ENCODE data around the gene GHRHR. TPM values are rescaled to one million over a fixed set of nuclear protein-coding genes. Genes with fewer than 3 reads are reported as not detected.

GHRHR gene
- total and polyA plus RNA-seq, 2 of the 4 experiments (the other 2 are of a cell fraction) = not detected

DNA sequence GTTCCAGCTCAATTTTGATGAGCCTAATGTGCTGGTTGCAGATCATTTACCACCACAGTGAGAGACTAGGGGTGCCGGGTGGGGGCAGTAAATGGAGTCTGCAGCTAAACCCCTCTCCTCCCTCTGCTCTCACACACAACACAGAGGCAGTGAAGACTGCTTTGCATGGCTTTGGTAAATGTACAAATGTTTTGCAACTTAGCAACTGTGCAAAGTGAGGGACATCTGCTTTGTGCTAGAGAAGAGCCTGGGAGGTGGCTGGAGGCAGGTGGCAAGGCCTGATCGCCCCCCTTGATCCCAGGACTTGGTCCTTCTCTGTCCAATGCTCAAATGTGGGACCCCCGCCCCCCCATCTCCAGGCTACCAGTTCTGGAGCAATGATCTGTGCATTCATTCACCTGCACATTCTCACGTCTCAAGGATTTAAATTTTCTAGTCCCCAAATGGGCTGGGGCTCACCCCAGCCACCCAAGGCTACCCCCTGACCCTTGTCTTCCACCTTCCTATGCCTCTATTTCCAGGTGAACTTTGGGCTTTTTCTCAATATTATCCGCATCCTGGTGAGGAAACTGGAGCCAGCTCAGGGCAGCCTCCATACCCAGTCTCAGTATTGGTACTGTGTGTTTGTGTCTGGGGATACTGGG lies 11.6 kb downstream of the GHRHR start:
- H3K36me3 ChIP-seq (ENCODE audit: control insufficient read depth, insufficient read depth, low read length) = no peaks in the 10 kb centered on the region
- H2AFZ ChIP-seq (replicated peaks; ENCODE audit: low read length, poor library complexity) = no peak overlapping the region
- no peak overlapping the region for H3K27ac ChIP-seq (ENCODE audit: insufficient read depth, low read length)
- no peaks in the 10 kb centered on the region for H3K4me1 ChIP-seq (ENCODE audit: control insufficient read depth, insufficient read depth, low read length)
- no peak overlapping the region for H2BK120ac ChIP-seq (ENCODE audit: low read depth, low read length)
- no peak overlapping the region for H4K5ac ChIP-seq (ENCODE audit: low read depth, low read length)
- dilution Hi-C loops (cut with HindIII; ENCODE audit: low sequenced_read_pairs, unreplicated experiment) = no loop called here
- no peak overlapping the region for H3K56ac ChIP-seq (ENCODE audit: extremely low read depth, insufficient read depth, low read length)
- no peak overlapping the region for H3K4me3 ChIP-seq (ENCODE audit: insufficient read depth, low read depth, low read length)
- no peak overlapping the region for H3K14ac ChIP-seq (replicated peaks; ENCODE audit: low read depth, low read length)
- H3K18ac ChIP-seq (ENCODE audit: low read depth, low read length) = no peak overlapping the region
- no peaks in the 10 kb centered on the region for H4K20me1 ChIP-seq (ENCODE audit: insufficient read depth, low read length)
- intact Hi-C loops (cut with micrococcal nuclease) = no loop called here
- DNase-seq (no peak), ATAC-seq (ENCODE audit: low read depth) (no peak)
- H4K8ac ChIP-seq (ENCODE audit: low read depth in 2 of 2, low read length in 2 of 2) = no peak overlapping the region
- CTCF ChIA-PET = interaction anchor here (0.9 kb wide), 1 partner anchor 10 kb away, joined by 3 read pairs; no protein-coding TSS in a partner anchor
- no peaks in the 10 kb centered on the region for H3K9me1 ChIP-seq (ENCODE audit: insufficient read depth, low read length)
- no peak overlapping the region for H3K9ac ChIP-seq (ENCODE audit: low read depth, low read length)
- H4K91ac ChIP-seq (ENCODE audit: insufficient read depth, low read depth, low read length) = no peak overlapping the region
- H2BK20ac ChIP-seq (ENCODE audit: low read depth, low read length) = no peak overlapping the region
- no peak overlapping the region for H2AK9ac ChIP-seq (replicated peaks; ENCODE audit: low read depth, low read length, poor library complexity)
- TF ChIP-seq RAD21 (IDR thresholded peaks at IDR 0.05; ENCODE audit: low read length) (no peak), RCOR1 (IDR thresholded peaks at IDR 0.05; ENCODE audit: insufficient replicate concordance, low read length) (no peak)
- H3K9me3 ChIP-seq (ENCODE audit: control insufficient read depth, insufficient read depth, low read length) = no peaks in the 10 kb centered on the region
- no peaks in the 10 kb centered on the region for H3K79me1 ChIP-seq (ENCODE audit: low read depth in 1 of 2, low read length in 2 of 2)
- WGBS, 2 experiments (ENCODE audit: extremely low coverage in 2 of 2, insufficient read length in 1 of 2) = no CpG with 5 or more reads among the region's 5 CpGs
- H2BK15ac ChIP-seq (ENCODE audit: low read depth, low read length) = no peak overlapping the region
- in situ Hi-C loops (cut with MboI; ENCODE audit: low sequenced_read_pairs) = loop anchor here (5.0 kb wide), 1 partner anchor 173 kb away; no protein-coding TSS in a partner anchor
- no peak overlapping the region for H2BK5ac ChIP-seq (ENCODE audit: low read depth, low read length, poor library complexity, severe bottlenecking)
- no peak overlapping the region for H2AK5ac ChIP-seq (ENCODE audit: low read depth, low read length)
- no peak overlapping the region for H3K23ac ChIP-seq (ENCODE audit: low read depth, low read length)
- BruUV-seq (replicated peaks) = no TSS peak
- no peak overlapping the region for H3K4ac ChIP-seq (ENCODE audit: low read depth, low read length)
- no peak overlapping the region for H3K4me2 ChIP-seq (ENCODE audit: low read depth, low read length)
- POLR2A ChIA-PET (ENCODE audit: unreplicated experiment) = no interaction called here
- H3K27me3 ChIP-seq (ENCODE audit: control insufficient read depth, insufficient read depth, low read length) = peaks cover 59% of the 10 kb centered on the region
